ENCODE results near the gene CES3. TPM values are rescaled to one million over a fixed set of nuclear protein-coding genes. Genes with fewer than 3 reads are reported as not detected.

CES3 gene
- total RNA-seq, 3 donors from 2014 or later = 0.29 to 5.9 (median 2.1) TPM

DNA sequence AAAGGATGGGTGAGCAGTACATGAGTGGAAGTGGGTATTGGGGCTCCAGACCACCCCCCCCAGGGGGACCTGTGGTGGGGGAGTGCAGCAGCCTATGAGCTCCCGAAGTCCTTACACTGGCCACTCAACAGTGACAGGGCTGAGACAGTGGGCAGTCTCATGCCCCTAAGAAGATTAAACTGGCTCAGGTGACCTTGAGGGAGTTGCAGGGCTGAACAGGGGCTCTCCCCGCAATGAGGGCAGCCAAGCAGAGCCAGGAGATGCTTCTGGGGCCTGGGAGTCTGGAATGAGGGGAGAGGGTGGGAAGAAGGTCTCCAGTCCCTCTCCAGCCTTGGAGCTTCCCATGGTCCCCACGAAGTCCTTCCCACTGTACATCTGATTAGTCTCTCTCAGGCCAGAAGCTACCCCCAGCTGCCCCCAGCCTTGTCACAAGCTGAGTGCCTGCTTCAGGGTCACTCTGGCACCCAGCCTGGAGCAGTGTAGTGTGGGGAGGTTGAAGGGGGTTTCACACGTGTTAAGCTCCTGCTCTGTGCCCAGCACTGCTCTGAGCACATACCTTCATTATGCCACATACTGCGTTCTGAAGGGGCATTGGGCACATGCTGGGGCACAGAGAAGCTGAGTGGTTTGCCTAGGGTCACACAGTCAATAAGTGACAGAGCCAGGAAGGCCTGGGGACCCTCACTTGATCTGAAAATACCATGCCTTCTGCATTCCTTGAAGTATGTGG, 41.3 kb upstream of the CES3 start:
- no peak for DNase-seq (ENCODE audit: low spot score in 2 of 2)
- Histone ChIP-seq H3K36me3 (no peaks in the 10 kb centered on the region), H3K27me3 (peaks cover 0 to 14% of the 10 kb centered on the region in 2 donors), H3K4me1 (no peaks in the 10 kb centered on the region), H3K9me3 (no peaks in the 10 kb centered on the region), H3K27ac (no peak overlapping the region), H3K4me3 (no peak overlapping the region)
- intact Hi-C loops (cut with DNase I; ENCODE audit: low total_unique reads) = no loop called here
- TF ChIP-seq POLR2A (IDR thresholded peaks at IDR 0.05) = no peak
- TF ChIP-seq, protein P1, sequence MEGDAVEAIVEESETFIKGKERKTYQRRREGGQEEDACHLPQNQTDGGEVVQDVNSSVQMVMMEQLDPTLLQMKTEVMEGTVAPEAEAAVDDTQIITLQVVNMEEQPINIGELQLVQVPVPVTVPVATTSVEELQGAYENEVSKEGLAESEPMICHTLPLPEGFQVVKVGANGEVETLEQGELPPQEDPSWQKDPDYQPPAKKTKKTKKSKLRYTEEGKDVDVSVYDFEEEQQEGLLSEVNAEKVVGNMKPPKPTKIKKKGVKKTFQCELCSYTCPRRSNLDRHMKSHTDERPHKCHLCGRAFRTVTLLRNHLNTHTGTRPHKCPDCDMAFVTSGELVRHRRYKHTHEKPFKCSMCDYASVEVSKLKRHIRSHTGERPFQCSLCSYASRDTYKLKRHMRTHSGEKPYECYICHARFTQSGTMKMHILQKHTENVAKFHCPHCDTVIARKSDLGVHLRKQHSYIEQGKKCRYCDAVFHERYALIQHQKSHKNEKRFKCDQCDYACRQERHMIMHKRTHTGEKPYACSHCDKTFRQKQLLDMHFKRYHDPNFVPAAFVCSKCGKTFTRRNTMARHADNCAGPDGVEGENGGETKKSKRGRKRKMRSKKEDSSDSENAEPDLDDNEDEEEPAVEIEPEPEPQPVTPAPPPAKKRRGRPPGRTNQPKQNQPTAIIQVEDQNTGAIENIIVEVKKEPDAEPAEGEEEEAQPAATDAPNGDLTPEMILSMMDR (IDR thresholded peaks at IDR 0.05) = no peak
- no peak for TF ChIP-seq POLR2AphosphoS5 (IDR thresholded peaks at IDR 0.05)

DNA sequence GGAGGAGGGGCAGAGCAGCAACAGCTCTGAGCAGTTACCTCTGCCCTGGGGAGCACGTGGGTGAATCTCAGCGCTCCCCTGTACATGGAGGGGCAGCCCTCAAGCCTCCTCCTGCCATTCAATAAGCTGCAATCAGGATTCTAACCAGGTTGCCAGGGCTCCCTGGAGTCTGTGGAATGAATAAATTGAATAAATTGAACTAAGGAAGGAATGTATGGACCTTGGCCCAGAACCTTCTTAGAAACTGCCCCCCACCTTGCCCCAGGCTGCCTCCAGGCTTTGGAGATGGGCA, 40.8 kb upstream of the CES3 start:
- DNase-seq (ENCODE audit: low spot score in 2 of 2) = no peak
- intact Hi-C loops (cut with DNase I; ENCODE audit: low total_unique reads) = no loop called here
- no peaks in the 10 kb centered on the region for H3K36me3 ChIP-seq
- H3K27ac ChIP-seq = no peak overlapping the region
- H3K27me3 ChIP-seq = peaks cover 0 to 14% of the 10 kb centered on the region in 2 donors
- no peak for TF ChIP-seq POLR2A (IDR thresholded peaks at IDR 0.05)
- TF ChIP-seq, protein P1 (IDR thresholded peaks at IDR 0.05) = no peak
- TF ChIP-seq POLR2AphosphoS5 (IDR thresholded peaks at IDR 0.05) = no peak
- peaks cover 0 to 4% of the 10 kb centered on the region in 2 donors for H3K4me1 ChIP-seq
- no peaks in the 10 kb centered on the region for H3K9me3 ChIP-seq
- no peak overlapping the region for H3K4me3 ChIP-seq

DNA sequence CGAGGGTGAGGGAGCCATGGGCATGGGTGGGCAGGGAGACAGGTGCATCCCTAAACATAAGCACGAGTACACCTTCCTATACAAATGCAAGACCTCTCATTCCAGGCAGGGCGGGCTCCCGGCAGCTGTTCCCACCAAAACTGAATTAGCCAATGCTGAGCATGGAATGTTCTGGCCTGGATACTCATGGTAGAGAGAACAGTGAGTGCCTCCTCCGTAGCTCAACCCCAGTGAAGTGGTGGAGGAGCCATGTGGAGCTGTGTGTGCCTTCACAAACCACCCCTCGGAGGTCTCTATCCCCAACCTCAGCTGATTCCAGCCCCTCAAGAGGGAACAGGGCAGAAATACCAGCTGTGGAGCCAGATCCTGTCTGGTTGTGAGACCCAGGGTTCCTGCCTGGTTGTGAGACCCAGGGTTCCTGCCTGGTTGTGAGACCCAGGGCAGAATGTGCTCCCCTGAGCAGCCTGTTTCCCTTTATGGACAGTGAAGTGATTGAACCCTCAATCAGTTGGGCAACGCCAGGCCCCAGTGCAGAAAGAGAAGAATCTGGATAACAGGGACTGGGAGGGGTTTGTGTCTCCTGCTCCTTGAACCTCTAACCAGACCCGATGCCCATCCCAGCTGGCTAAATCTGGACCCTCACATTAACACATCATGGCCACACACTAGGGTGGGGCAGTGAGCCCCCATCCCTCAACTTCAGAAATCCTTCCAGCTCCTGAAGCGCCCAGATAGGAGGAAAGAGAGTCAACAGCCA, 40.0 kb upstream of the CES3 start:
- DNase-seq (ENCODE audit: low spot score in 2 of 2) = no peak
- no peak overlapping the region for H3K4me3 ChIP-seq
- H3K9me3 ChIP-seq = no peaks in the 10 kb centered on the region
- intact Hi-C loops (cut with DNase I; ENCODE audit: low total_unique reads) = no loop called here
- TF ChIP-seq POLR2AphosphoS5 (IDR thresholded peaks at IDR 0.05) (no peak), POLR2A (IDR thresholded peaks at IDR 0.05) (no peak)
- TF ChIP-seq, protein P1 (IDR thresholded peaks at IDR 0.05) = no peak
- H3K36me3 ChIP-seq = no peaks in the 10 kb centered on the region
- peaks cover 0 to 14% of the 10 kb centered on the region in 2 donors for H3K27me3 ChIP-seq
- H3K27ac ChIP-seq = no peak overlapping the region
- H3K4me1 ChIP-seq = peaks cover 0 to 6% of the 10 kb centered on the region in 2 donors

DNA sequence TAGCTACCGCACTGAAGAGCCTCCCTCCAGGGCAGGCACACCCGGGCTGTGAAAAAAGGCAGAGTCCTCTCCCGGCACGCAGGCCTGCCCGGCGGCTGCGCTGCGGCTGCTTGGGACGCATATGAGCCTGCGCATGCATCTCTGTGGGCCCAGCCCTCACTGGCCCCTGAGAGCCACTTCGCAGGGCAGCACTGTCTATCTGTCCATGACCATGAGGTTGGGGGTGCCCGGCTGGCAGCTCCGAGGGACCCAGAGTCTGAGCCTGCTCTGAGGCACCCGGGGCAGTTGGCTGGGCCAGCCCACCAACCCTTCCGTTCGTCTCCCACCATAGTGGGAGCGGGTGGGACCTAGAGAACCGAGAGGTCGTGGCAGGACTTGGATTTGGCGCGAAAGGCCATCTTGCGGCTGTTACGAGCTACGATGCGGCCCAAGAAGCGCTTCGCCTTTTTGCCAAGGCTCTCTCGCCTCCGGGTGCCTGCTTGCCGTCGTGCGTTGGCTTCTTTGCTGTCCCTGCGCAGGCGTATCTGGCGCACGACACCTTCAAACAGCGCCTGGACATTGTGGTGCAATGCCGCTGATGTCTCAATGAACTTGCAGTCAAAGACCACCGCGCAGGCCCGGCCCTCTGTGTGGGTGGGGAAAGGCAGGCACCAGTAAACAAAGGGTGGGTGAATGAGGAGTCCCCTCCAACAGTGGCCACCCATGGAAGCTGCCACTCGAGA, 39.2 kb upstream of the CES3 start:
- DNase-seq (ENCODE audit: low spot score in 2 of 2) = no peak
- no peaks in the 10 kb centered on the region for H3K36me3 ChIP-seq
- intact Hi-C loops (cut with DNase I; ENCODE audit: low total_unique reads) = no loop called here
- H3K27ac ChIP-seq = no peak overlapping the region
- H3K4me1 ChIP-seq = peaks cover 0 to 6% of the 10 kb centered on the region in 2 donors
- H3K27me3 ChIP-seq = peaks cover 0 to 14% of the 10 kb centered on the region in 2 donors
- H3K9me3 ChIP-seq = no peaks in the 10 kb centered on the region
- H3K4me3 ChIP-seq = no peak overlapping the region
- no peak for TF ChIP-seq POLR2AphosphoS5 (IDR thresholded peaks at IDR 0.05)
- no peak for TF ChIP-seq POLR2A (IDR thresholded peaks at IDR 0.05)
- TF ChIP-seq, protein P1 (IDR thresholded peaks at IDR 0.05) = no peak

Data from breast epithelium (tissue), 4 donors.